Measurements from ENCODE around the gene HDGFL3.

- TF ChIP-seq POLR2A (IDR thresholded peaks at IDR 0.05) (no peak), CTCF (IDR thresholded peaks at IDR 0.05) (no peak), EP300 (IDR thresholded peaks at IDR 0.05) (no peak)
Observed at GRCh38 chr15:83190450-83190849, 17.2 kb downstream of the HDGFL3 start.

Data from ovary (tissue), 3 donors.